Ovary (tissue), 10 donors: Measurements from ENCODE around the gene DYNC1LI1. TPM values are rescaled to one million over a fixed set of nuclear protein-coding genes. Genes with fewer than 3 reads are reported as not detected.

ENCODE experiments used
- DNase-seq, 5 donors: peaks; one replicate each; pipeline ENCODE4 v3.0.0-alpha.2; 2019 to 2020
- H3K27ac ChIP-seq, 2 donors: fragments of 200-600 bp; one replicate each; pipeline versions ENCODE4 v1.5.1 to v1.8.0; 2019 to 2022
- H3K27me3 ChIP-seq: fragments of 200-600 bp; one replicate; pipeline ENCODE4 v1.8.0; 2022
- H3K36me3 ChIP-seq: fragments of 200-600 bp; sonication (generic); one replicate; pipeline ENCODE4 v1.5.1; 2019
- H3K4me1 ChIP-seq: one replicate; pipeline ENCODE4 v1.8.1; 2013; ENCODE audit warnings: mild to moderate bottlenecking, moderate library complexity; ENCODE audit not compliant: insufficient read depth
- H3K4me3 ChIP-seq: fragments of 200-600 bp; sonication (generic); one replicate; pipeline ENCODE4 v1.5.1; 2017
- H3K9me3 ChIP-seq, 2 donors: fragments of 200-600 bp in 1 of 2; sonication (generic) in 1 of 2; one replicate each; pipeline versions ENCODE4 v1.5.1 to v1.8.1; 2013 to 2019; ENCODE audit warnings: mild to moderate bottlenecking in 1 of 2, moderate library complexity in 1 of 2
- EP300 ChIP-seq: sonication (generic); formaldehyde crosslinking; IDR thresholded peaks from one replicate; pipeline ENCODE4 v1.6.1; 2017; ENCODE audit warnings: antibody characterized with exemption
- POLR2A ChIP-seq: fragments of 450-650 bp; IDR thresholded peaks from one replicate; pipeline ENCODE4 v1.6.1; 2017; ENCODE audit warnings: antibody characterized with exemption, mild to moderate bottlenecking, moderate library complexity
- WGBS, 3 donors: extraction: QIAGEN DNeasy Blood & Tissue Kit in 1 of 3; methylation state at CpG; one replicate each; pipeline versions ENCODE4 v1.1.5 to v1.1.7; 2013 to 2017; 5-methylcytosine and 5-hydroxymethylcytosine counted together
- intact Hi-C, 4 donors: fragments of 100-400 bp; cut with DNase I; formaldehyde crosslinking; loops; one replicate each; pipeline versions ENCODE4 v1.11.0 to v1.15.1; 2022 to 2023
- long read RNA-seq, 3 donors: library from polyadenylated mRNA in 2 of 3; unstranded in 2 of 3; transcript quantifications; one replicate each; pipeline ENCODE4 v2.0.0 and lab custom pipeline, GENCODE V29; 2021 to 2026
- polyA plus RNA-seq, 2 donors: library from polyadenylated mRNA; stranded (reverse); fragments of 200-250 nt in 1 of 2; fragments of 350-450 nt in 1 of 2; fragmentation: Illumina TruSeq in 1 of 2; extraction: RNeasy Lipid Tissue Mini Kit (QIAGEN cat#74804) in 1 of 2; gene quantifications; one replicate each; pipeline ENCODE4 v1.2.3, GENCODE V29; 2013 to 2014
- total RNA-seq, 7 donors: library from RNA; depleted of rRNA in 2 of 7; stranded (reverse); fragments of >200 nt in 2 of 7; fragmentation: NEBNext Ultra II Directional in 3 of 7; extraction: Animal tissue kit (Norgen Biotek cat#: 25700) in 3 of 7; gene quantifications; one replicate each; pipeline versions ENCODE4 v1.1.0 to v1.2.4, GENCODE V29; 2016 to 2023
- TF ChIP-seq, protein P1 (sequence below), 3 donors: fragments of 450-650 bp in 2 of 3; fragments of 200-600 bp in 1 of 3; IDR thresholded peaks; one replicate each; pipeline versions ENCODE4 v1.5.1 to v1.8.0; 2016 to 2022; ENCODE audit warnings: antibody characterized with exemption in 3 of 3, mild to moderate bottlenecking in 1 of 3
- donor health status: DM: no; HTN: no; CAD: no; lungs with moderate emphysema.
- donor health status: DM: no; HTN: no; CAD: no.
- donor health status: Bipolar disorder and iron deficiency.
- donor health status: DM: yes; HTN: yes; CAD: no.
- donor health status: DM: no; HTN: no; CAD: no.
- donor health status: DM: yes; HTN: yes; CAD: no.

The DYNC1LI1 gene
- total RNA-seq: 10 to 100 TPM; 21.0 to 37.8 (median 26.6) TPM
- 10 to 100 TPM; 21.1 to 37.6 TPM for polyA plus RNA-seq
- long read RNA-seq, donor 1, transcript DYNC1LI1-201 (13 exons, 2,504 nt): major isoform, 113 of 124 reads
- long read RNA-seq, donor 1, partial matches to known transcripts: 4 of 124 reads
- long read RNA-seq, donor 1, other reads (novel, unspliced or antisense): 6 of 124 reads
- long read RNA-seq, donor 2, transcript DYNC1LI1-201 (13 exons, 2,504 nt): major isoform, 29 of 114 reads
- long read RNA-seq, donor 2, transcript DYNC1LI1-207 (3 exons, 814 nt): minor isoform, 13 of 114 reads
- long read RNA-seq, donor 2, partial matches to known transcripts: 72 of 114 reads
- long read RNA-seq, donor 2, other reads (novel, unspliced or antisense): 0 of 114 reads
- long read RNA-seq, donor 3, transcript DYNC1LI1-201 (13 exons, 2,504 nt): major isoform, 34 of 39 reads
- long read RNA-seq, donor 3, partial matches to known transcripts: 3 of 39 reads
- long read RNA-seq, donor 3, other reads (novel, unspliced or antisense): 2 of 39 reads

DNA sequence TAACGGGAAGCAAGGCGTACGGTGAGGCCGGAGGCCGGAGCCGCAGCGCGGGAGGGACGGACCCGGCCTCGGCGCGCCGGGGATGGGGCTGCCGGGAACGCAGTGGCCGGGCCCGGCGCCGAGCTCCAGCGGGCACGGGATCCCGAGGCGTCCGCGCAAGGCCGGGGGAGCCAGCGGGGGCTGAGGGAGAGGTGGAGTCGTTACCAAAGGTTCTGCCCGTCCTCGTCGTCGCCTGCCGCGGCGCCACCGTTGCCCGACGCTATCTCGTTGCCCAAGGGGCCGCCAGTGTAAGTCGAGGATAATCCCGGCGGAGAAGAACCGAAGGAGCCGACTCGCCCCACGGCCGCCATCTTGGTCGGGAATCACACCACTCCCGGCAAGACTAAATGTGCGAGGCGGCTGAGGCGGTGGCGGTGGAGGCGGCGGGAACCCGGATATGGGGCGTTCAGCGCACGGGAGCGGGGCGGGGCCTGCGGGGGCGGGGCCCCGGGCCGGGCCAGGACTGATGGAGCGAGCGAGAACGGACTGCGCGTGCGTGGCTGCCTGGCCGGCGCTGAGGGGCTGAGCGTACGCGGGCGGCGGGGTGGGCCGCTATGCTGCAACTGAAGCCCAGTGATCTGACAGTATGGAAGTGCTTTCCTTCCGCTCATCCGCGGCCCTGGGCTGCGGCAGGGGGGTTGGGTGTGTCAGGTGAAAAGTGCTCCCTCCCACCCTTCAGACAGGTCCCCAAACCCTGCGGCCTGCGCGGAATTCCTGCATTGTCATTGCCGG lies at the start of gene DYNC1LI1:
Gene DYNC1LI1, minus strand, starts transcription at position 438 of the 771 bp plus-strand sequence. Its CDS starts 88 bp downstream, at position 350.
- Histone ChIP-seq H3K9me3 (no peaks in the 10 kb centered on the region), H3K27ac (peak within 1 kb of the TSS; percentile 85 to 87), H3K27me3 (no peaks in the 10 kb centered on the region), H3K4me3 (peak within 1 kb of the TSS; percentile 71), H3K36me3 (no peaks in the 10 kb centered on the region), H3K4me1 (peaks cover 7% of the 10 kb centered on the region)
- intact Hi-C loops: no loop called here
- peak; percentile 94 to 98 (median 96) for DNase-seq
- TF ChIP-seq EP300 (no peak), POLR2A (peak; percentile 60)
- TF ChIP-seq, protein P1, sequence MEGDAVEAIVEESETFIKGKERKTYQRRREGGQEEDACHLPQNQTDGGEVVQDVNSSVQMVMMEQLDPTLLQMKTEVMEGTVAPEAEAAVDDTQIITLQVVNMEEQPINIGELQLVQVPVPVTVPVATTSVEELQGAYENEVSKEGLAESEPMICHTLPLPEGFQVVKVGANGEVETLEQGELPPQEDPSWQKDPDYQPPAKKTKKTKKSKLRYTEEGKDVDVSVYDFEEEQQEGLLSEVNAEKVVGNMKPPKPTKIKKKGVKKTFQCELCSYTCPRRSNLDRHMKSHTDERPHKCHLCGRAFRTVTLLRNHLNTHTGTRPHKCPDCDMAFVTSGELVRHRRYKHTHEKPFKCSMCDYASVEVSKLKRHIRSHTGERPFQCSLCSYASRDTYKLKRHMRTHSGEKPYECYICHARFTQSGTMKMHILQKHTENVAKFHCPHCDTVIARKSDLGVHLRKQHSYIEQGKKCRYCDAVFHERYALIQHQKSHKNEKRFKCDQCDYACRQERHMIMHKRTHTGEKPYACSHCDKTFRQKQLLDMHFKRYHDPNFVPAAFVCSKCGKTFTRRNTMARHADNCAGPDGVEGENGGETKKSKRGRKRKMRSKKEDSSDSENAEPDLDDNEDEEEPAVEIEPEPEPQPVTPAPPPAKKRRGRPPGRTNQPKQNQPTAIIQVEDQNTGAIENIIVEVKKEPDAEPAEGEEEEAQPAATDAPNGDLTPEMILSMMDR (IDR thresholded peaks at IDR 0.05): no peak
- 0% methylated on average over 16 to 89 of the region's 89 CpGs for WGBS, 3 donors

DNA sequence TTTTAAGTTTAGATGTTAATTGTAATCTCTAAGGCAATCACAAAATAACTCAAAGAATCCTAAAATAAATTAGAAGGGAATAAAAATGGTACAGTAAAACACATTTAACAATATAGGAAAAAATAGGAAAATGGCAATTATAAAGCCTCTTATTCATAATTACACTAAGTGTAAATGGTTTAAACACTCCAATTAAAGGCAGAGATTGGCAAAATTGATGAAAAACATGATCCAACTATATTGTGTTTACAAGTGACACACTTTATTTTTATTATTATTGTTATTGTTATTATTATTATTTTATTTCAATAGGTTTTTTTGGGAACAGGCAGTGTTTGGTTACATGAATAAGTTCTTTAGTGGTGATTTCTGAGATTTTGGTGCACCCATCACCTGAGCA lies 48.7 kb upstream of the DYNC1LI1 start:
- intact Hi-C loops: no loop called here
- Histone ChIP-seq H3K27me3 (no peaks in the 10 kb centered on the region), H3K9me3 (no peaks in the 10 kb centered on the region), H3K27ac (no peak overlapping the region), H3K36me3 (no peaks in the 10 kb centered on the region), H3K4me3 (no peak overlapping the region), H3K4me1 (no peaks in the 10 kb centered on the region)
- no peak for TF ChIP-seq POLR2A
- TF ChIP-seq, protein P1 (IDR thresholded peaks at IDR 0.05): no peak
- no peak for TF ChIP-seq EP300
- no peak for DNase-seq

DNA sequence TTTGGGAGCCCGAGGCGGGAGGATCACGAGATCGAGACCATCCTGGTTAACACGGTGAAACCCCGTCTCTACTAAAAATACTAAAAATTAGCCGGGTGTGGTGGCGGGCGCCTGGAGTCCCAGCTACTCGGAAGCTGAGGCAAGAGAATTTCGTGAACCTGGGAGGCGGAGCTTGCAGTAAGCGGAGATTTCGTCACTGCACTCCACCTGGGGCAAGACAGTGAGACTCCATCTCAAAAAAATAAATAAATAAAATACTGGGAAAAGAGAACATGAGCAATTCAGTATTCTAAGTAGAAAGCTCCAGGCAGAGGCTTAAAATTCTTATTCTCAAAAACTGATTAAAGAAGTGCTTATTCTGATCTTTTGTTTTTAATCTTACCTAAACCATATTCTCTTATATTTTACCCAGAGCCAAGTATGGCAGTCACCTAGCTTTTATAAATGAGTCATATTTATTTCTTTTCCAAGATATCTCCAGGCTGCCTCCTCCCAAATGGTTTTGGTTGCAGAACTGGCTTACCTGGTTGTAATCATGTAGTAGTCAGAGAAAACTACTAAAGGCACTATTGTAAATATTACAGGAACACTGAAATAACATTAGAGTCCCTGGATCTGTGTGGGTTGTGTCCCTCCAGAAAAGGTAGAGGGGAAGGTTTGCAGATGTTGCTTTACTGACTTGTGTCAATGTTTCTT lies 45.8 kb upstream of the DYNC1LI1 start:
- no peak overlapping the region for H3K4me3 ChIP-seq
- intact Hi-C loops: no loop called here
- H3K27me3 ChIP-seq: no peaks in the 10 kb centered on the region
- no peak for DNase-seq
- no peaks in the 10 kb centered on the region for H3K36me3 ChIP-seq
- no peaks in the 10 kb centered on the region for H3K9me3 ChIP-seq
- no peak overlapping the region for H3K27ac ChIP-seq
- TF ChIP-seq POLR2A: no peak
- TF ChIP-seq, protein P1 (IDR thresholded peaks at IDR 0.05): no peak
- no peak for TF ChIP-seq EP300
- WGBS, 3 donors: 90 to 95% (median 92%) methylated on average over 14 of the region's 14 CpGs
- no peaks in the 10 kb centered on the region for H3K4me1 ChIP-seq

DNA sequence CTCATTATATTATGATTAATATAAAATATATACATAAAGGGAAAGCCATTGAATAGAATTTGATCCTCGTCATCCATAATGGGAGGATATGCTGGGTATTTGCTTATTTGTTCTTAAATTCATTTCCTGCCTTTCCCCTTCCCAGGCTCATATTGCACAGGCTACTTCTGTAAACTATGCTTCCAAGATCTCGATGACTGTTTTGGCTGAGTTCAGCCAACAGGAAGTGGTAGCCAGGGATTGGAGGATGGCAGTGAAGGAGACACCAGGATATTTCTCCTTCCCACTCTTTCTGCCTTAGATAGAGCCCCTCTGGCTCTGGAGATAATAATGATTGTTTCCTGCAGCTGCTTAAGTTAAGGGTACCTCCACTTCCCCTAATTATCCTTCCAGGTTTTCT lies 44.3 kb upstream of the DYNC1LI1 start:
- no peaks in the 10 kb centered on the region for H3K9me3 ChIP-seq
- TF ChIP-seq, protein P1 (IDR thresholded peaks at IDR 0.05): no peak
- TF ChIP-seq POLR2A (no peak), EP300 (no peak)
- no peaks in the 10 kb centered on the region for H3K36me3 ChIP-seq
- 11 to 27% (median 13%) methylated on average over 2 of the region's 2 CpGs for WGBS, 3 donors
- intact Hi-C loops: no loop called here
- DNase-seq: no peak
- no peaks in the 10 kb centered on the region for H3K4me1 ChIP-seq
- no peak overlapping the region for H3K4me3 ChIP-seq
- H3K27ac ChIP-seq: no peak overlapping the region
- no peaks in the 10 kb centered on the region for H3K27me3 ChIP-seq
